Right ventricle myocardium inferior (tissue), 1 donor: ENCODE results near the gene AMPH. TPM values are rescaled to one million over a fixed set of nuclear protein-coding genes. Genes with fewer than 3 reads are reported as not detected.

Experiments
- ATAC-seq: fragments of 200-7000 bp; cut with Tn5 transposase; one replicate; pipeline ENCODE4 v1.9.1; 2020; ENCODE audit warnings: mild to moderate bottlenecking, moderate library complexity
- DNase-seq: peaks from one replicate; pipeline ENCODE4 v3.0.0; 2021; ENCODE audit errors: missing footprints
- intact Hi-C: fragments of 100-400 bp; cut with DNase I; formaldehyde crosslinking; loops from one replicate; pipeline ENCODE4 v1.11.0; 2022
- total RNA-seq: library from RNA; stranded (reverse); fragmentation: NEBNext Ultra II Directional; extraction: Animal tissue kit (Norgen Biotek cat#: 25700); gene quantifications from one replicate; pipeline ENCODE4 v1.2.1, GENCODE V29; 2021
- donor health status: DM: no; HTN: yes; CAD: no; lungs with severe emphysema.

Gene AMPH
- total RNA-seq, 1 donor from 2014 or later = 2.4 TPM

GRCh38 chr7:38558761-38559345, 72.3 kb downstream of the AMPH start:
- no peak for DNase-seq

DNA sequence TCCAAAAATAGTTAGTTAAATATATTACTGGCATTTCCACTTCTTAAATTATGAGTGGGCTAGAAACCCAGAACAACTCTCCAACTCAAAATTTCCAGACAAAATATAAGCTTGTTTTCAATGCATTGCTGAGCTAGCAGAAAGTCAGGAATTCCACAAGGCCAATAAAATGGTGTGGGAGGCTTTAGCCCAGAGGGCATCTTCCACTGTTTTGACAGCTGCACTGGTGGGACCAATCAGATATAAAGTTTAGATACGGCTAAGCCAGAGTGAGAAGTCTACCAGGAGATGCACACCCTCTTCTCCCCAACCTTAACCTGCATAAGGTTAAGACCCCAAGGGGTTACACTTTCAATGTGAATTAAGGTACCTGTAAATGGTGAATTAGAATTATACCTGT, 76.6 kb downstream of the AMPH start:
- DNase-seq (no peak), ATAC-seq (no peak)
- intact Hi-C loops = no loop called here

More at GRCh38 chr7:38558761-38559345, 72.3 kb downstream of the AMPH start:
- intact Hi-C loops = no loop called here
- ATAC-seq = no peak

GRCh38 chr7:38550836-38551235, 80.3 kb downstream of the AMPH start:
- ATAC-seq (no peak), DNase-seq (no peak)
- intact Hi-C loops = no loop called here

GRCh38 chr7:38548605-38549004, 82.6 kb downstream of the AMPH start:
- ATAC-seq (no peak), DNase-seq (no peak)
- intact Hi-C loops = no loop called here

DNA sequence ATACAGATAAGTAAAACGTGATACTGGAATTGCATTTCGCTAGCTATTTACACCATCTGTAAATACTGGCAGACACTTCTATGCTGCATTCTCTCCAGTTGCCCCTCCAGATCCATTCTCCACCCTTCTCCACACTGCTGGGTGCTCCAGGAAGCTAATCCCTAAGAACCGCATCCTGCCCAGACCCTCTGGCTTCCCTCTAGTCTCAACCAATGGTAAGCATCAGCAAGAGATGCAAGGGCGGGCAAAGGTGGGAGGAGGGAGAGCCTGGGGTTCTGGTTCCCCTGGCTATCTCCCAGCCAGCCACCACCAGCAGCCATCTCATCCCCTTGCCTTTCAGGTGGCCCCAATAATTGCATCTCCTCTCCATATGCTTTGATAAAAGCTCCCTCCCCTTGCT, 84.4 kb downstream of the AMPH start:
- ATAC-seq (no peak), DNase-seq (no peak)

DNA sequence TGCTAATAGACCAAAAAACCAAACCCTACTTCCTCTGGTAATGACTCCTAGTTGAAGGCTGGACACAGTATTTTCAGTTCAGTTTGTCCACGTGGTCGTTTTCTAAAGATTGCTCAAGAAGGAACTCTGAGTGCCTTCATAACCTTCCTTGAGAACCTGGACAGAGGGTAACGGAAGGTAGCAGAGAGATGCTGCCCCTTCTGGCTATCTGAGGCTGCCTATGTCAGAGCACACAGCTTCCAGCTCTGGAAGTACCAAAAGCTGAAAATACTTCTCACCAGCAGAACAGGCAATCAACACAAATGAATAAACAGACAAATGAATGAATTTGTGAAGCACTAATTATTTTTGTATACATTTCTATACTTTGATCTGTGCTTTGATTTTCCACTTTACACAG, 85.2 kb downstream of the AMPH start:
- DNase-seq = no peak
- ATAC-seq = no peak
- intact Hi-C loops = no loop called here

More for the DNA sequence above, 84.4 kb downstream of the AMPH start:
- intact Hi-C loops = no loop called here

- intact Hi-C loops = no loop called here
- ATAC-seq (no peak), DNase-seq (no peak)
These were observed 89.0 kb downstream of the AMPH start for GRCh38 chr7:38542156-38542555.

GRCh38 chr7:38541440-38541839, 89.7 kb downstream of the AMPH start:
- peak; percentile 54 for ATAC-seq
- DNase-seq = no peak
- intact Hi-C loops = no loop called here

- DNase-seq = no peak
- ATAC-seq = no peak
- intact Hi-C loops = no loop called here
These were observed 91.6 kb downstream of the AMPH start for GRCh38 chr7:38539477-38540081.

- intact Hi-C loops = no loop called here
- DNase-seq = no peak
- ATAC-seq = no peak
These were observed 96.1 kb downstream of the AMPH start for GRCh38 chr7:38535073-38535472.

DNA sequence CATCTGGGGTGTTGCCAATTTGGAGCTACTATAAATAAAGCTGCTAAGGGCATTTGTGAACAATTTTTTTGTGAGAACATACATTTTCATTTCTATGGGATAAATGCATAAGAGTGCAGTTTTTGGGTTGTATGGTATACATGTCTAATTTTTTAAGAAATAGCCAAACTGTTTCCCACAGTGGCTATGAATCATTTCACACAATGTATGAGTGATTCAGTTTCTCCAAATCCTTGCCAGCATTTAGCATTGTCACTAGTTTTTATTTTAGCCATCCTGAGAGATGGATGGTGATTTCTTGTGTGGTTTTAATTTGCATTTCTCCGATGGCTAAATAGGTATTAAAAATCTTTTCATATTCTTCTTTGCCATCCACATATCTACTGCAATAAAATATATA, 105.3 kb downstream of the AMPH start:
- DNase-seq = no peak
- no peak for ATAC-seq
- intact Hi-C loops = no loop called here

- no peak for ATAC-seq
These were observed 106.4 kb downstream of the AMPH start for GRCh38 chr7:38524786-38525185.

DNA sequence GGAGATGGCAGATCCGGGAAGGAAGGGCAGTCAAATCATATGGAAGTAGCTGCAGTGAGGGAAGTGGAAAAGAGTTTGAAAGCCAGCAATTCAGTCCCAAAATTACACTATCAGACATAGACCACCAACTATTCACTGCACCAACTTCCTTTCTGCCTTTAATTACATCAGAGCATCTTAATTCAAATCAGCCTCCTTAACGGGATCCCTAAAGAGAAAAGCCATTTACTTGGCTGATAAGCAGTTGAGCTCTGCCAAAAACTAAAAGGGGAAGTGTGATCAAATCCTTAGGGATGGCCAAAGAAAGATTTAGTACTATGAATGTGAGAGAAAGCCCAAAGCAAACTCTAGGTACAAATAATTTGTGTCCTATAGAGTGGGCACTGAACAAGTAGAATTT, 110.4 kb downstream of the AMPH start:
- ATAC-seq = no peak
- no peak for DNase-seq
- intact Hi-C loops = no loop called here

More at GRCh38 chr7:38524786-38525185, 106.4 kb downstream of the AMPH start:
- no peak for DNase-seq
- intact Hi-C loops = no loop called here

- intact Hi-C loops = no loop called here
- no peak for DNase-seq
- no peak for ATAC-seq
These were observed 112.6 kb downstream of the AMPH start for GRCh38 chr7:38518541-38518940.

DNA sequence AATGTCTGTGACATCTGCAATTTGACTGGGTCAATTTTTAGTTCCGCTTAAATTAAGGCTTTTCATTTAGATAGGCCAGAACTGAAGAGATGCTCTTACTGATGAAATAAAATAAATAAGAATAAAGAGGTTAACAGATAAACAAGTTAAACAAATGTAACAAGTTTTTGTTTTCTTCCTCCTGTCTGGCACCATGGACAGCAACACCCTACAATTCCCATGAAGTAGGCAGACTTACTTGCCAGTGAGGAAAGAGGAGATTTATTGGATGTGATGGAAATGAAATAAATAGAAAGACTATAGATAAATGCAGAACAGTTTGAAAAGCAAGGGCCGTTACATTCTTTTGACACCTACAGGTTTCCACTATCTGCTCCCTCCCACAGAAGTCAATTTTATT, 118.5 kb downstream of the AMPH start:
- ATAC-seq = no peak
- DNase-seq = no peak
- intact Hi-C loops = no loop called here

DNA sequence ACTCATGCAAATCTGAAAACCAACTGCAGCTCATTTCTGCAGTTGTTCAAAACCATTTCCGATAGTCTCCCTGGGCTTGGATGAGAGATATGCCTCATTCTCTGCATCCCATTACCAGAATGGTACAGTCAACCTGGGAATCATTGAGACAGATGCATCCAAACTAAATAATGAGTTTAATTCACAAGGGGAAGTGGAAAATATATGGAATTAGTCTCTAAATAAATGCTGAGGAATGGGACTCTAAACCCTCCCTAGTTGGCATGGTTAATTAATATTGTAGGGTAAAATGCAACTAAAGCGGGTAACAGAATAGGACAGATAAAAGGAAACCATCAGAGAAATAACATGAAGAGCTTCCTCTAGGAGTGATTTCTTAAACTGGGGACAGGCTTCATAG, 118.9 kb downstream of the AMPH start:
- intact Hi-C loops = no loop called here
- DNase-seq (no peak), ATAC-seq (no peak)

GRCh38 chr7:38507384-38507783, 123.8 kb downstream of the AMPH start:
- intact Hi-C loops = no loop called here
- ATAC-seq = no peak
- DNase-seq = no peak

GRCh38 chr7:38506756-38507155, 124.4 kb downstream of the AMPH start:
- intact Hi-C loops = loop anchor here (1.0 kb wide), 1 partner anchor 22 kb away; no protein-coding TSS in a partner anchor
- DNase-seq (no peak), ATAC-seq (no peak)

DNA sequence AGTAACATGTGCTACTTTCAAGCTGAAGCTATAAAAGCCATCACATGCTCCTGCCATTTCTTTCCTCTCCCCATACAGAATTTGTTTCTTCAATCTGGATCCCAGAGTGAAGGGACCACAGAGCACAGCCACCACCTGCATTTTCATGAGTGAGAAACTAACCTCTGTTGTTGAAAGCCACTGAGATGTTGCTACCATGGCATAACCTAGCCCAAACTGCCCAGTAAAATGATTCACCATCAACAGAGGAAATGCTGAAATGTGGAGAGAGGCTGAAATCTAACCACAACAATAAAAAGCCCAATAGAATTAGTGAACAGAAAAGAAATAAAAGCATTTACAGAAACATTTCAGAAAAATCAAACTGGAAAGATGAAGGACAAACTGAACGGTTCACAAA, 125.2 kb downstream of the AMPH start:
- DNase-seq (no peak), ATAC-seq (no peak)
- intact Hi-C loops = loop anchor here (1.0 kb wide), 1 partner anchor 22 kb away; no protein-coding TSS in a partner anchor

DNA sequence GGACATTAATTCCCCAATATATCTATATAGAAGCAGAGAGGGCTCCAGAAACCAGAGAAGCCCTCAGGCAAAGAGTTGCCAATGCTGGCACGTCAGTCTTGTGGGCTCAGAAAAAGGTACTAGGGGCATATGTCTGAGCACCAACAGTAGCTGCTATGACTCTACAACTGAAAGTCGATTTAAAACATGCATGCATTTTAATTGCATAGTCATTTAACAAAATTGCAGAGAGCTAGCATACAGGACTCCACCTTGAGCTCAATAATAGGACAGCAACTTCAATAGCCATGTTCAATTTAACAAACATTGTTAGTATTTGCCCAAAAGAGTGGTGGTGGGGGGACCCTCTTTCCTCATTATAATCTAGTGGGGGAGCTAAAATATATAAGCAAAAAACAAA, 126.5 kb downstream of the AMPH start:
- no peak for ATAC-seq
- DNase-seq = no peak
- intact Hi-C loops = no loop called here

DNA sequence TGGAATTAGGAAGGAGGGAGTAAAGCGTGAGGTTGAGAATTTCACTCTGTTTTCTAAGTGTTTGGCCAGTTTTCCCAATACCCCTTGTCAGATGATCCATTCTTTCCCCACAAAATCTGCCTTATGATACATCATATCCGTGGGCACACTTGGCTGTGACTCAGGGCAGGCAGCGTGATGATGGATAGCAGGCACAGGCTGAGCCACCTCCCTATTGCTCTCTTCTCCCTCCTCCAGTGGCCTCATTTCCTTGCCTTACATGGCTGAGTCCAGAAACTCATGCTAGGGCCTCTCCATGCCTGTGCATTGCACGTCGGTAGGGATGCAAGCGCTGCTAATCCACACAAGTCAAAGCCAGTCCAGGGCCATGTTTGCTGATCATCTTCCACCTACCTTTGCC, 128.3 kb downstream of the AMPH start:
- ATAC-seq (no peak), DNase-seq (no peak)
- intact Hi-C loops = no loop called here
